GM12873 (cell line): ENCODE measurements around the gene TCFL5.

Source experiments
- TF ChIP-seq, protein P1 (sequence below): IDR thresholded peaks from 2 replicates; pipeline ENCODE4 v1.5.1; 2012; ENCODE audit warnings: low read depth, mild to moderate bottlenecking, moderate library complexity, low read length, control low read depth; ENCODE audit not compliant: insufficient read depth; ENCODE audit errors: missing control alignments

Gene TCFL5

DNA sequence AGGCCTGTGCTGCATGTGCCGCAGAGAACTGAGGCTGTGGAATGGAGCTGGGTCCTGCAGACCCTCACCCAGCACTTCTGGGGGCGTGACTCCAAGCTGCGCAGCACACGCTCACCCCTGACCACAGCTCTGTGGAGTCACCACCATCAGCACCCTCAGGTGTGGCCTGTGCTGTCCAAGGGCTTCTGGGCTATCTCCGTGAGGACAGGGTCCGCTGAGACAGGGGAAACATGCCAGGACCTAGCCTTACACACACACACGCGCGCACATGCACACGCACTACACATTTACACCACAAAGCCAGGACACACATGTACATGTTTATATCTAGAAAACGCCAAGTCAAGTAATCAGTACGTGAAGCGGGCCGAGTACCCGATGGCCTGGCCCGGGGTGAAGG, 26.8 kb upstream of the TCFL5 start:
- TF ChIP-seq, protein P1, sequence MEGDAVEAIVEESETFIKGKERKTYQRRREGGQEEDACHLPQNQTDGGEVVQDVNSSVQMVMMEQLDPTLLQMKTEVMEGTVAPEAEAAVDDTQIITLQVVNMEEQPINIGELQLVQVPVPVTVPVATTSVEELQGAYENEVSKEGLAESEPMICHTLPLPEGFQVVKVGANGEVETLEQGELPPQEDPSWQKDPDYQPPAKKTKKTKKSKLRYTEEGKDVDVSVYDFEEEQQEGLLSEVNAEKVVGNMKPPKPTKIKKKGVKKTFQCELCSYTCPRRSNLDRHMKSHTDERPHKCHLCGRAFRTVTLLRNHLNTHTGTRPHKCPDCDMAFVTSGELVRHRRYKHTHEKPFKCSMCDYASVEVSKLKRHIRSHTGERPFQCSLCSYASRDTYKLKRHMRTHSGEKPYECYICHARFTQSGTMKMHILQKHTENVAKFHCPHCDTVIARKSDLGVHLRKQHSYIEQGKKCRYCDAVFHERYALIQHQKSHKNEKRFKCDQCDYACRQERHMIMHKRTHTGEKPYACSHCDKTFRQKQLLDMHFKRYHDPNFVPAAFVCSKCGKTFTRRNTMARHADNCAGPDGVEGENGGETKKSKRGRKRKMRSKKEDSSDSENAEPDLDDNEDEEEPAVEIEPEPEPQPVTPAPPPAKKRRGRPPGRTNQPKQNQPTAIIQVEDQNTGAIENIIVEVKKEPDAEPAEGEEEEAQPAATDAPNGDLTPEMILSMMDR, result no peak

DNA sequence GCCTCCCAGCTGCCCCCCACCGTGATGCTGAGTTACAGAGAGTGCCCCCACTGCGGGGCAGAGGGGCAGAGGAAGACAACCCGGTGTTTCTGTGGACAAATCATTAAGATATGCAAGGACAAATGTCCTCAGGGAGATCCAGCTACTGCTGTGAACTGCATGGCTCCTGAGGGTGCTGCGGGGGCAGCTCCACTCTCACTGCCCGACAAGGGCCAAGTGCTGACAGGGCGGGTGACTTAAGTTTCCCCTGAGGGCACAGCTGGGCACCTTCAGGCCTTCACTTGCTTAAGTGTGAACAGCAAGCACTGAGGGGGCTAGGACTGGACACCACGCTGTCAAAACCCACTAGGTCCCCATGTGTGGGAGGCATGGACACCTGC, 26.2 kb upstream of the TCFL5 start:
- TF ChIP-seq, protein P1, result no peak

DNA sequence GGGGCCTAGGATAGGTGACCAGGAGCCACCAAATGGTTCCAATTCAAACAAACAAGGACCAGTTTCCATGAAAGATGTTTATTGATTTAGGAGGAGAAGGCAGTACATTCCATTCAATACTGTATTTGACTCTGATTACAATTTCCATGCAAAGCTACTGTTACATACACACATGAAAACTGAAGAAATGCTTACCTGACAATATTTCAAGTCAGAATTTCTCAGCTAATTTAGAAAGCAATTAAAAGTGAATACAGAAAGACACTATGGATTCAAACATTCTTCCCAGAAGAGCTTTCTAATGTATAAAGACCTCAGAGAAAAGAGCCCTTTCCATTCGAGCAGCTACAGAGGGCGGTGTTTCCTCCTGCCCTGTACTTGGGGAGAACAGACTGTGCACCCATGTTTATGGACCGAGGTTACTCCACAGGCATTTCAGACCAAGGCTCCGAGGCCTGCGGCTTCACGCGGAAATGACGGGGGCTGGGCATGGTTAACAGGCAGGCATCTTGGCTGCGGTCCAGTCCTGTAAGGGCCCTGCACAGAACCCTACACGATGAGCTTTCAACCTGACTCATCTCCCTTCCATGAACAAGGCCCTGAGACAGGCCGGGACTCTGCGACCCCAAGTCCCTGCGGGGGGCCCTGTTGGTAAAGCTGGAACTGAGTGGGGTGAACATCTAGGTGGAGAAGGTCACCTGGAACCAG, 25.7 kb upstream of the TCFL5 start:
- TF ChIP-seq, protein P1, result no peak

DNA sequence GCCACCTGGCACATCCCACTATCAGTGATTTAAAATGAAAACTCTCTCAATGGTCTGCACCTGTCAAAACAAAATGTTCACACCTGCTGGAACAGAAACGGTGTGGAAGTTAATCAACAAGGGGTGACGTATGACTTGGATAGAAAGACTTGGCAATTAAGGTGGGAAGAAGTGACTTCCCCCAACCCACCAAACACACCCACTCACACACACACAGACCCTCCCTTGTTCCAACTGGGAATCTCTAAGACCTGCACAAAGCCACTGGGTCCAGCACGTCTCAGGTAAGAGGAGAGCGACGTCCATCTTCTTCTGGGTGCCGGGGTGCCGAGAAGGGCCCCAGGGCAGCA, 25.1 kb upstream of the TCFL5 start:
- TF ChIP-seq, protein P1, result no peak

DNA sequence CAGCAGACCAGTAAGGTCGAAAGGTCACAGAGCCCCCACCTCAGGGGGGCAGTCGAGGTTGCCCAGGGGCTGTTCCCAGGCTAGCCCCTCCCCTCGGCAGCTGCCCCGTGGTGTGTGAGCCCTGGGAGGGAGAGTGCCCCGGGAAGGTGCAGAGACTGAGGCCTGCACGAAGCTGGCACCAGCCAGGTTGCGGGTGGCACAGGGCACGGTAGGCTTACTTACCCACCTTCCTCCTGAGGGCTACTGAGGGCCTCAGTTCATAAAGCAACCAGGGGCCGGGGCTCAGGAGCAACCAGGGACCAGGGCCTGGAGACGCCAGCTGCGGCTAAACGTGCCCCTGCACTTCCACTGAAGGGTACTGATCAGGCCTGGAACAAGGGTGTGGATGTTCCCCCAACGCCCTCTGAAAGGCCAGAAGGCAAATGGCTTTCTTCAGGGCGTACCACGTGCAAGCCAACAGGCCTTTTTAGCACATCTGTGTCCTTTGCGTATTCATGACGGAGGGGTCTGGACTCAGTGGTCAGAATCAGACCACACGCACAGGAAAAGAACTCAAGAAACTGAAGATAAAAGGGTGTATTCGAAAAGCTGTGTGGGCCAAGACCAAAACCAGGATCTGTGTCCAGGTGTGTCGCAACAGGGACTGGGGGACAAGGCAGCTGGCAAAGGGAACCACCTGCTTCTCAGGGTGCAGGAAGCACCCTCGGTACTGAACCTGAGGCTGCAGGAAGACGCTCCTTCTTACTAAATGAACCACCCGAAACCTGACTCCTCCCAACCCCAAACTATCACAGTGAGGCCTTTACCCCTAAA, 24.5 kb upstream of the TCFL5 start:
- TF ChIP-seq, protein P1, result no peak

DNA sequence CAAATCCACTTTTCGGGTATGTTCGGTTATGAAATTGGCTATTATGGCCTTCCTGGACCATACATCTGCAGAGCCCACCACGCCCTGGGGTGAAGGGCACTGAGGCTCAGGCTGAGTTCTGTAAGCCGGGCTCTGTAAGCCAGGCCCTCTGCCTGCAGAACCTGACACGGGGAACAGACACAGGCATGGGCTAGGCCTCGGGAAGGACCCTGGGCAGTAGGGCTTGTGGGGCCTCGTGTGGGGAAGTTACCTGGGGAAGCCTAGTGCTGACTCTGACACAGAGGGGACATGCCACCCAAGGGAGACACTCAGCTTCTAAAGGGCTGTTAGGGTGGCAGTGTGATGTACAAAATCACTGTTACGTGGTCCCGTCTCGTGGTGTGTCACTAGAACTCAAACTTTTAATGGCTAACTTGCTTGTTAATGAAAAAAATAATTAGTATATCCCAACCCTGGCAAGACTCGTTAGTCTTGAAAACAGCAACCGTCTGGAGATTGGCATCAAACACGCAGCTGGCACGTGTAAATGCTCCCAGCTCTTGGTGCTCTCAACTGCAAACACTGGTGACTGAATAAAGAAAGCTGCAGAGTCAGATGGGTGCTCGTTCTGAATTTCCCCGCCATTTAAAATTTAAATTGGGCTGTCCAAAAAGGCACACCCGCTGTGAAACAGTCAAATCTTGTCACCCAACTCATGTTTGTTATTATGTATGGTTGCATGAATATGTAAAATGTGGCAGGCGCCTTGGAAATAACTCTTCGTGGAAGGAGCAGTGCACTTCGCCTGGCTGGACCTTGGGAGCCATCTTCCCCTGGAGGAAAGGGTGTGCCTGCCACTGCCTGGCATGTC, 23.6 kb upstream of the TCFL5 start:
- TF ChIP-seq, protein P1, result no peak

DNA sequence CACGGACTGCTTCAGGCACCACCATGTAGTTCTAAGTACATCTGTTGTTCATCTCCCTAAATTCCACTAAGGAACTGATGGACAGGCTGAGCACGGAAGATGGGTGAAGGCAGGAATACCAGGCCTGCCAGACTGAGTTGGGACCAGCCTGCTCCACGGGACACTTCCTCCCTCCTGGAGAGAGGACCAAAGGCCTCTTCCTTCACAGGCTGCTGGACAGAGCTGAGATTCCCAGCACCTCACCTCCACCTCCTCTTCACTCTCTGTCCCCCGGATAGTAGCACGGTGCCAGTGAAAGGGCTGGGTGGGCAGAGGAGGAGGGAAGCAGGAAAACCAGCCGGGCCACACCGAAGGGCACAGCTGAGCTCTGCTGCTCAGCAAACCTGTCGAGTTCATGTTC, 22.9 kb upstream of the TCFL5 start:
- TF ChIP-seq, protein P1, result no peak
